HepG2 (cell line): ENCODE data around the gene ZNHIT1. TPM values are rescaled to one million over a fixed set of nuclear protein-coding genes. Genes with fewer than 3 reads are reported as not detected.
A peak's percentile ranks its signal among the peaks of the same experiment; 100 is the strongest.

Experiments used
- ATAC-seq: fragments of 200-7000 bp; cut with Tn5 transposase; 3 replicates; pipeline ENCODE4 v1.9.1; 2020; ENCODE audit warnings: mild to moderate bottlenecking, moderate library complexity
- BruUV-seq: library from RNA; stranded (reverse); fragments of 400-500 nt; replicated peaks from 2 replicates; lab custom pipeline; 2021; lab: Mats Ljungman, UMichigan
- CTCF ChIA-PET: fragments of 300-600 bp; formaldehyde crosslinking; extraction: SDS; loops from one replicate; lab custom pipeline; 2021; ENCODE audit warnings: low total read pairs, inconsistent platforms, low intra/inter-chr PET ratio; lab: Yijun Ruan, JAX
- POLR2A ChIA-PET: fragments of 350-600 bp; sonication (Branson Sonifier 250); formaldehyde crosslinking; loops from one replicate; lab custom pipeline; 2020; ENCODE audit warnings: antibody characterized with exemption, inconsistent platforms; lab: Yijun Ruan, JAX
- DNase-seq: peaks from one replicate; pipeline ENCODE4 v3.0.0-alpha.2; 2015; ENCODE audit warnings: low spot score
- FAIRE-seq: peaks from 3 replicates; lab custom pipeline; 2011; peaks lifted over from hg19 to GRCh38; lab: Jason Lieb, UNC
- H2AFZ ChIP-seq: one replicate; pipeline ENCODE4 v1.6.1; 2011; ENCODE audit warnings: low read length, inconsistent platforms
- H3K27ac ChIP-seq: fragments of 300-600 bp; 3 replicates; pipeline ENCODE4 v1.8.0; 2011; ENCODE audit warnings: mixed run types, mild to moderate bottlenecking, mixed read lengths, low read length, inconsistent platforms; ENCODE audit not compliant: insufficient read depth; ENCODE audit errors: extremely low read length
- H3K27me3 ChIP-seq, 2 experiments: fragments of 200-600 bp in 1 of 2; 2 replicates in 1 of 2; 3 replicates in 1 of 2; pipeline versions ENCODE4 v1.6.0 to v1.8.0; 2011; ENCODE audit warnings: low read length in 2 of 2, mild to moderate bottlenecking in 2 of 2, moderate library complexity in 2 of 2, inconsistent platforms in 1 of 2; ENCODE audit not compliant: insufficient read depth in 2 of 2, control insufficient read depth in 1 of 2
- H3K36me3 ChIP-seq, 2 experiments: fragments of 200-600 bp in 1 of 2; replicated peaks in 1 of 2; 2 replicates in 1 of 2; 3 replicates in 1 of 2; pipeline versions ENCODE4 v1.5.1 to v1.8.0; 2011; ENCODE audit warnings: low read length in 2 of 2, inconsistent platforms in 1 of 2; ENCODE audit not compliant: insufficient read depth in 2 of 2, control insufficient read depth in 1 of 2
- H3K4me1 ChIP-seq: 2 replicates; pipeline ENCODE4 v1.5.1; 2012; ENCODE audit warnings: low read length, inconsistent platforms; ENCODE audit not compliant: insufficient read depth
- H3K4me2 ChIP-seq: 2 replicates; pipeline ENCODE4 v1.6.0; 2011; ENCODE audit warnings: low read depth, low read length, inconsistent platforms
- H3K4me3 ChIP-seq, 3 experiments: fragments of 200-600 bp in 1 of 3; sonication (generic), shearing (Covaris generic) in 1 of 3; replicated peaks in 1 of 3; 2 replicates each; pipeline ENCODE4 v1.5.1; 2011 to 2016; ENCODE audit warnings: low read length in 3 of 3, inconsistent platforms in 2 of 3, low read depth in 2 of 3, mild to moderate bottlenecking in 2 of 3, control low read depth in 1 of 3, mixed read lengths in 1 of 3; ENCODE audit not compliant: insufficient read depth in 1 of 3
- H3K79me2 ChIP-seq: one replicate; pipeline ENCODE4 v1.6.1; 2011; ENCODE audit warnings: low read length, inconsistent platforms; ENCODE audit not compliant: insufficient read depth
- H3K9ac ChIP-seq: 2 replicates; pipeline ENCODE4 v1.6.0; 2011; ENCODE audit warnings: mild to moderate bottlenecking, low read depth, low read length, inconsistent platforms; ENCODE audit not compliant: insufficient read depth
- H3K9me3 ChIP-seq: 2 replicates; pipeline ENCODE4 v1.5.1; 2012; ENCODE audit warnings: mild to moderate bottlenecking, low read length
- H4K20me1 ChIP-seq: 2 replicates; pipeline ENCODE4 v1.6.0; 2011; ENCODE audit warnings: inconsistent platforms, mild to moderate bottlenecking, low read length, moderate library complexity; ENCODE audit not compliant: insufficient read depth
- EZH2 ChIP-seq: conservative IDR thresholded peaks from 2 replicates; pipeline ENCODE4 v1.6.1; 2012; ENCODE audit warnings: mild to moderate bottlenecking, low read depth, low read length, moderate library complexity
- GABPB1 ChIP-seq: IDR thresholded peaks from 2 replicates; pipeline ENCODE4 v1.6.1; 2016; ENCODE audit warnings: mild to moderate bottlenecking, missing genetic modification reagents, moderate library complexity, missing compliant biosample characterization
- KDM5A ChIP-seq: fragments of 200-600 bp; sonication (generic); IDR thresholded peaks from 2 replicates; pipeline ENCODE4 v1.7.0; 2018; ENCODE audit warnings: antibody characterized with exemption, mild to moderate bottlenecking, low read length, borderline replicate concordance
- MAX ChIP-seq: IDR thresholded peaks from 2 replicates; pipeline ENCODE4 v1.6.1; 2012; ENCODE audit warnings: inconsistent platforms
- MTF2 ChIP-seq: sonication (generic); formaldehyde crosslinking; IDR thresholded peaks from 2 replicates; pipeline ENCODE4 v1.5.0; 2020; ENCODE audit warnings: missing genetic modification reagents, borderline replicate concordance
- PRDM15 ChIP-seq: sonication (generic); formaldehyde crosslinking; IDR thresholded peaks from 2 replicates; pipeline ENCODE4 v1.4.0; 2020; ENCODE audit warnings: missing genetic modification reagents
- RBM22 ChIP-seq: fragments of 200-400 bp; formaldehyde crosslinking; optimal IDR thresholded peaks from 2 replicates; pipeline ENCODE3; 2017; ENCODE audit warnings: mild to moderate bottlenecking, low read length, moderate library complexity
- ZBTB10 ChIP-seq: sonication (generic); formaldehyde crosslinking; IDR thresholded peaks from 2 replicates; pipeline ENCODE4 v1.4.0; 2020; ENCODE audit warnings: missing genetic modification reagents, borderline replicate concordance
- ZNF143 ChIP-seq: sonication (generic); formaldehyde crosslinking; IDR thresholded peaks from 2 replicates; pipeline ENCODE4 v1.4.0; 2020; ENCODE audit warnings: missing genetic modification reagents
- ZNF558 ChIP-seq: sonication (generic); formaldehyde crosslinking; IDR thresholded peaks from 2 replicates; pipeline ENCODE4 v1.9.0; 2022; ENCODE audit warnings: mild to moderate bottlenecking, missing genetic modification reagents, borderline replicate concordance
- ZNF687 ChIP-seq: sonication (generic); formaldehyde crosslinking; IDR thresholded peaks from 2 replicates; pipeline ENCODE4 v1.5.1; 2020; ENCODE audit warnings: mild to moderate bottlenecking, missing genetic modification reagents, moderate library complexity
- ZNF777 ChIP-seq: sonication (generic); formaldehyde crosslinking; IDR thresholded peaks from 2 replicates; pipeline ENCODE4 v1.4.0; 2020; ENCODE audit warnings: missing genetic modification reagents
- WGBS: methylation state at CpG from one replicate; pipeline ENCODE4 v1.1.6; 2017; ENCODE audit warnings: low lambda C conversion rate; 5-methylcytosine and 5-hydroxymethylcytosine counted together
- in situ Hi-C: cut with HindIII; loops from 2 replicates; pipeline ENCODE4 v1.10.0; 2017; ENCODE audit warnings: low pct_unique_long_range_greater_than_20kb; ENCODE audit not compliant: extremely low pct_ligation_motif_present
- intact Hi-C: fragments of 100-400 bp; cut with micrococcal nuclease; formaldehyde crosslinking; loops from one replicate; pipeline ENCODE4 v1.10.0; 2022; ENCODE audit not compliant: unreplicated experiment
- polyA plus RNA-seq, 8 experiments: library from polyadenylated mRNA; depleted of rRNA in 3 of 8; stranded (reverse) in 7 of 8; unstranded in 1 of 8; fragments of >200 nt; fragmentation: Illumina TruSeq in 4 of 8; extraction: Trizol in 4 of 8; gene quantifications; 2 replicates each; pipeline versions ENCODE4 v1.2.1 to v1.2.3, GENCODE V29; 2011 to 2016; ENCODE audit warnings: low read depth in 4 of 8, missing spikeins in 1 of 8, mixed read lengths in 1 of 8; ENCODE audit not compliant: insufficient read depth in 1 of 8
- total RNA-seq, 5 experiments: library from RNA; depleted of rRNA; stranded (reverse); fragments of >200 nt; fragmentation: Illumina TruSeq; extraction: Trizol; gene quantifications; 2 replicates each; pipeline ENCODE4 v1.2.3, GENCODE V29; 2016; ENCODE audit warnings: low read depth in 1 of 5

Gene ZNHIT1
- total and polyA plus RNA-seq, 2 of the 13 experiments (the other 11 are each of a cell fraction or from before 2014, with no cell fraction given), result 32.5 to 64.5 TPM

DNA sequence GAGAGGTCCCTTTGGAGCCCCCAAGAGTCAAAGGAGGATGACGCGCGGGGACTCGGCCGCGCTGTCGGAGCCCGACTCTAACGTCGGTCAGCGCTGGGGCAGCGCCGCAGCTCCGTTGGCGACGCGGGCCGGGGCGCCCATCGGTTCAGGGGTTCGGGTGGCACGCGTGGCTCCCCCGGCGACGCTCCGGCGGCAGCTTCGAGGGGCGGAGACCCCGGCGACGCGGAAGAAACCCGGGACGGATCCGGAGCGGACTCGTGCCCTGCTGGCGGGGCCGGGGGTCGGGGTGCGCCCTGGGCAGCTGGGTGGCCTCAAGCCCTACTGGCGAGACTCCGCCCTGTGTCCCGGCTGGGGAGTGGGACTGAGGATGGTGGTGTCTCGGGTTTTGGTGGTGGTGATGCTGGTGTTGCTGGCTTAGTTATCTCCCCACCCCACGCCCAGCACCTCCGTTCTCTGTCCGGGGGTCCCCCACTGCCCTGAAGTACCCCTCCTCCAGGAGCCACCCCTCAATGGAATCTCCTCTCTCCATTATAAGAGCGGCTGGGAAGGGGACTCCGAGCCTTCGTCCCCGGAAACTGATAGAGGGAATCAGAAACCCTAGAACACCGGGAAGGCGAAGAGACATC is 37.7 kb upstream of the ZNHIT1 start, which contains the start of gene NAT16:
Gene NAT16, minus strand, starts transcription at position 164 of the 626 bp plus-strand sequence. CDS start 5,486 bp downstream, outside the sequence.
- no peaks in the 10 kb centered on the region for H4K20me1 ChIP-seq
- 16% methylated on average over 7 of the region's 56 CpGs for WGBS
- H3K4me2 ChIP-seq, result peak within 1 kb of the TSS; percentile 57
- DNase-seq (no peak), ATAC-seq (peak; percentile 11; the same call in 2 of the 3 replicates), FAIRE-seq (no peak)
- CTCF ChIA-PET, result no interaction called here
- H3K36me3 ChIP-seq, result no peaks in the 10 kb centered on the region
- POLR2A ChIA-PET, result no interaction called here
- no peak within 1 kb of the TSS for H3K9ac ChIP-seq
- H3K27me3 ChIP-seq, result peaks cover 11 to 42% of the 10 kb centered on the region in 2 experiments
- in situ Hi-C loops (no loop called here), intact Hi-C loops (loop anchor here (5.0 kb wide), 1 partner anchor 698 kb away; the partner anchor contains the start of gene NYAP1)
- H2AFZ ChIP-seq, result no peak within 1 kb of the TSS
- H3K4me1 ChIP-seq, result peaks cover 51% of the 10 kb centered on the region
- no peaks in the 10 kb centered on the region for H3K9me3 ChIP-seq
- H3K4me3 ChIP-seq, result peak within 1 kb of the TSS in 2 of 3 experiments; percentile 31 to 56; a peak in 3 of 6 replicates
- no peak within 1 kb of the TSS for H3K27ac ChIP-seq
- no TSS peak for BruUV-seq
- no peaks in the 10 kb centered on the region for H3K79me2 ChIP-seq
- peak; percentile 57; the same call in 1 of the 2 replicates for TF ChIP-seq EZH2
- no peak for TF ChIP-seq ZNF558 (CRISPR knock-in tag)
- TF ChIP-seq KDM5A, result no peak
- peak; percentile 57; the same call in 1 of the 2 replicates for TF ChIP-seq MTF2 (CRISPR knock-in tag)
- peak; percentile 46; the same call in 1 of the 2 replicates for TF ChIP-seq ZNF777 (CRISPR knock-in tag)
- 0 out of 2 replicates have a peak, but pooled peaks have one; percentile 25 for TF ChIP-seq MAX
- peak; percentile 45; the same call in 1 of the 2 replicates for TF ChIP-seq ZNF687 (CRISPR knock-in tag)
- peak; percentile 95 for TF ChIP-seq PRDM15
- TF ChIP-seq ZBTB10 (CRISPR knock-in tag), result peak; percentile 38; the same call in 1 of the 2 replicates
- no peak for TF ChIP-seq ZNF143
- no peak for TF ChIP-seq RBM22
- TF ChIP-seq GABPB1, result peak; percentile 32; the same call in 1 of the 2 replicates
